NT2/D1 (cell line): ENCODE measurements around the gene GPR83.

Source experiments
- DNase-seq: peaks from one replicate; pipeline ENCODE4 v3.0.0-alpha.2; 2011; ENCODE audit warnings: low read depth, low spot score
- H3K27me3 ChIP-seq: 2 replicates; pipeline ENCODE4 v1.6.0; 2011; ENCODE audit warnings: mild to moderate bottlenecking; ENCODE audit not compliant: insufficient read length, insufficient read depth
- H3K36me3 ChIP-seq: 2 replicates; pipeline ENCODE4 v1.6.1; 2011; ENCODE audit warnings: mild to moderate bottlenecking, low read length, mixed read lengths; ENCODE audit not compliant: insufficient read depth, insufficient read length
- H3K4me1 ChIP-seq: 2 replicates; pipeline ENCODE4 v1.5.1; 2011; ENCODE audit not compliant: insufficient read depth, insufficient read length
- H3K4me3 ChIP-seq: 2 replicates; pipeline ENCODE4 v1.5.1; 2011; ENCODE audit warnings: low read depth; ENCODE audit not compliant: insufficient read length
- H3K9ac ChIP-seq: 2 replicates; pipeline ENCODE4 v1.6.0; 2011; ENCODE audit warnings: low read depth; ENCODE audit not compliant: insufficient read length
- H3K9me3 ChIP-seq: 2 replicates; pipeline ENCODE4 v1.5.1; 2011; ENCODE audit warnings: mild to moderate bottlenecking, low read length; ENCODE audit not compliant: insufficient read depth
- SUZ12 ChIP-seq: IDR thresholded peaks from 2 replicates; pipeline ENCODE4 v1.6.1; 2011; ENCODE audit not compliant: insufficient read length, insufficient read depth; ENCODE audit errors: extremely low read depth
- YY1 ChIP-seq: IDR thresholded peaks from 2 replicates; pipeline ENCODE4 v1.6.1; 2011; ENCODE audit not compliant: insufficient read length, insufficient read depth
- ZNF274 ChIP-seq: IDR thresholded peaks from 2 replicates; pipeline ENCODE4 v1.6.1; 2011; ENCODE audit warnings: mild to moderate bottlenecking, low read depth, low read length

GPR83 gene

GRCh38 chr11:94400839-94401772 lies at the start of gene GPR83:
Gene GPR83, minus strand, starts transcription at chr11:94401419. Its CDS starts 172 bp downstream, at chr11:94401247.
- no peaks in the 10 kb centered on the region for H3K36me3 ChIP-seq
- H3K27me3 ChIP-seq = peaks cover 40% of the 10 kb centered on the region
- peaks cover 4% of the 10 kb centered on the region for H3K4me1 ChIP-seq
- peak within 1 kb of the TSS; percentile 64 for H3K9ac ChIP-seq
- H3K9me3 ChIP-seq = no peaks in the 10 kb centered on the region
- TF ChIP-seq SUZ12 (no peak), YY1 (no peak), ZNF274 (no peak)
- no peak for DNase-seq
- H3K4me3 ChIP-seq = peak within 1 kb of the TSS; percentile 53

- no peak for TF ChIP-seq YY1
- no peak for TF ChIP-seq ZNF274
- TF ChIP-seq SUZ12 = no peak
- H3K4me1 ChIP-seq = no peaks in the 10 kb centered on the region
- H3K9me3 ChIP-seq = no peaks in the 10 kb centered on the region
- H3K4me3 ChIP-seq = no peak overlapping the region
- H3K27me3 ChIP-seq = no peaks in the 10 kb centered on the region
- H3K36me3 ChIP-seq = peaks cover 16% of the 10 kb centered on the region
- no peak for DNase-seq
- no peak overlapping the region for H3K9ac ChIP-seq
These were observed 48.8 kb upstream of the GPR83 start for GRCh38 chr11:94450048-94450447.

- Histone ChIP-seq H3K36me3 (peaks cover 22% of the 10 kb centered on the region), H3K9me3 (no peaks in the 10 kb centered on the region), H3K4me3 (no peak overlapping the region), H3K27me3 (no peaks in the 10 kb centered on the region), H3K4me1 (no peaks in the 10 kb centered on the region), H3K9ac (no peak overlapping the region)
- DNase-seq = no peak
- no peak for TF ChIP-seq YY1
- no peak for TF ChIP-seq ZNF274
- TF ChIP-seq SUZ12 = no peak
These were observed 48.2 kb upstream of the GPR83 start for GRCh38 chr11:94449437-94449836.

- peaks cover 24% of the 10 kb centered on the region for H3K36me3 ChIP-seq
These were observed 47.8 kb upstream of the GPR83 start for GRCh38 chr11:94449029-94449428.

GRCh38 chr11:94447149-94447548 lies 45.9 kb upstream of the GPR83 start:
- Histone ChIP-seq H3K9ac (no peak overlapping the region), H3K9me3 (no peaks in the 10 kb centered on the region), H3K36me3 (peaks cover 25% of the 10 kb centered on the region), H3K4me3 (no peak overlapping the region), H3K27me3 (no peaks in the 10 kb centered on the region), H3K4me1 (no peaks in the 10 kb centered on the region)
- no peak for DNase-seq
- TF ChIP-seq YY1 (no peak), ZNF274 (no peak), SUZ12 (no peak)

More at GRCh38 chr11:94449029-94449428, 47.8 kb upstream of the GPR83 start:
- DNase-seq = no peak
- H3K9ac ChIP-seq = no peak overlapping the region
- H3K9me3 ChIP-seq = no peaks in the 10 kb centered on the region
- no peaks in the 10 kb centered on the region for H3K27me3 ChIP-seq
- no peak overlapping the region for H3K4me3 ChIP-seq
- no peaks in the 10 kb centered on the region for H3K4me1 ChIP-seq
- TF ChIP-seq SUZ12 = no peak
- no peak for TF ChIP-seq YY1
- no peak for TF ChIP-seq ZNF274

- Histone ChIP-seq H3K4me1 (no peaks in the 10 kb centered on the region), H3K4me3 (no peak overlapping the region), H3K9ac (no peak overlapping the region), H3K27me3 (no peaks in the 10 kb centered on the region), H3K36me3 (peaks cover 27% of the 10 kb centered on the region), H3K9me3 (no peaks in the 10 kb centered on the region)
- no peak for TF ChIP-seq SUZ12
- TF ChIP-seq ZNF274 = no peak
- no peak for TF ChIP-seq YY1
- no peak for DNase-seq
These were observed 44.4 kb upstream of the GPR83 start for GRCh38 chr11:94445641-94446040.

GRCh38 chr11:94433049-94433448 lies 31.8 kb upstream of the GPR83 start:
- Histone ChIP-seq H3K4me1 (no peaks in the 10 kb centered on the region), H3K9ac (no peak overlapping the region), H3K9me3 (no peaks in the 10 kb centered on the region), H3K4me3 (no peak overlapping the region), H3K27me3 (no peaks in the 10 kb centered on the region), H3K36me3 (peaks cover 10% of the 10 kb centered on the region)
- DNase-seq = no peak
- TF ChIP-seq SUZ12 (no peak), ZNF274 (no peak), YY1 (no peak)
